AG10803 (cell line): ENCODE results near the gene MB.

Experiments
- DNase-seq: peaks from one replicate; pipeline ENCODE4 v3.0.0; 2010; ENCODE audit warnings: low read depth
- H3K4me3 ChIP-seq: 2 replicates; pipeline ENCODE4 v1.5.1; 2011; ENCODE audit warnings: mild to moderate bottlenecking, low read length, control low read depth
- TF ChIP-seq, protein P1 (sequence below): conservative IDR thresholded peaks from 2 replicates; pipeline ENCODE4 v1.5.1; 2011; ENCODE audit warnings: mild to moderate bottlenecking, low read length, control low read depth, inconsistent platforms

The MB gene

DNA sequence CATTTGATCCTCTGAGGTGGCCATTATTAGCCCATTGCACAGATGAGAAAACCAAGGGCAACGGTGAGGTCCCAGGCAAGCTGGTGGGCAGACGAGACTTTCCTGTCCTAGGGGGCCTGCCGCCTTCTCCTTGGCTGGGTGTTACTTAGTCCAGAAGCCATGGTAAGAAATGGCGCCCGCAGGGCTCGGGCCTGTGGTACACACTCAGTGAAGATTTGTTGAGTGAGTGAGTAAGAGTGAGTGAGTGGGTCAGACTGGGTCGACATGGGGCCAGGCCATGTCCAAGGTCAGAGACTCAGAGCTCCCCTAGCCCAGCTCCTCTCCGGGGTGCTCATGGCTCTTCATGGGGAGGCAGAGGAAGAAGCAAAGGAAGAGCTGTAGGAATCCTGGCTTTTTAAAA is 40.5 kb downstream of the MB start:
- DNase-seq, result no peak
- TF ChIP-seq, protein P1, sequence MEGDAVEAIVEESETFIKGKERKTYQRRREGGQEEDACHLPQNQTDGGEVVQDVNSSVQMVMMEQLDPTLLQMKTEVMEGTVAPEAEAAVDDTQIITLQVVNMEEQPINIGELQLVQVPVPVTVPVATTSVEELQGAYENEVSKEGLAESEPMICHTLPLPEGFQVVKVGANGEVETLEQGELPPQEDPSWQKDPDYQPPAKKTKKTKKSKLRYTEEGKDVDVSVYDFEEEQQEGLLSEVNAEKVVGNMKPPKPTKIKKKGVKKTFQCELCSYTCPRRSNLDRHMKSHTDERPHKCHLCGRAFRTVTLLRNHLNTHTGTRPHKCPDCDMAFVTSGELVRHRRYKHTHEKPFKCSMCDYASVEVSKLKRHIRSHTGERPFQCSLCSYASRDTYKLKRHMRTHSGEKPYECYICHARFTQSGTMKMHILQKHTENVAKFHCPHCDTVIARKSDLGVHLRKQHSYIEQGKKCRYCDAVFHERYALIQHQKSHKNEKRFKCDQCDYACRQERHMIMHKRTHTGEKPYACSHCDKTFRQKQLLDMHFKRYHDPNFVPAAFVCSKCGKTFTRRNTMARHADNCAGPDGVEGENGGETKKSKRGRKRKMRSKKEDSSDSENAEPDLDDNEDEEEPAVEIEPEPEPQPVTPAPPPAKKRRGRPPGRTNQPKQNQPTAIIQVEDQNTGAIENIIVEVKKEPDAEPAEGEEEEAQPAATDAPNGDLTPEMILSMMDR, result no peak
- no peak overlapping the region for H3K4me3 ChIP-seq

DNA sequence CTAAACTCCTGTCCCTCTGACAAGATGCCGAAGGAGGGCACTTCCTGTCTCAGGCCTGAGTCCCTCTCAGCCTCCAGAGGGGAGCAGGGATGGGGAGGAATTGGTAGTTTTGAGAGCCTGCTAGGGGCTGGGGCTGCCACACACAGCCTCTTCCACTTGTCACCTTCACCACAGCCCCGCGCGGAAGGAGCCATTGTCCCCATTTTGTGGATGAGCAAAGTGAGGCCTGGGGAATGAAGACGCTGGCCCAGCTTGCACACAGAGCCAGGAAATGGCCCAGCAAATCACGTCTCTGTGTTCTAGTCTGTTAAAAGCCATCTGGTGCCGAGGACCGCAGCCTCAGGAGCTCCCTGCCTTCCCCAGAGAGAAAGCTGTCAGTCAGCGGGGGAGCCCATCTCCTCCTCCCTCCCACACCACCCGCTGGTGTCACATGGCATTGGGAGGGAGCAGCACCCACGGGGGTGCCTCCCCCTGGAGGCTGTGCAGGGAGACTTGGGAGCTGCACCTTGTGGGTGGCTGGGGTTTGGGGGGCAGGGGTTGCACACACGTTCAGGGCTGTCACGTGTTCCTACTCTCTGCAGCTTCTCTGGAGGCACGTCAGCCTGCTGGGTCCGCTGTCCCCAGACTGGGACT is 41.9 kb downstream of the MB start:
- no peak for DNase-seq

DNA sequence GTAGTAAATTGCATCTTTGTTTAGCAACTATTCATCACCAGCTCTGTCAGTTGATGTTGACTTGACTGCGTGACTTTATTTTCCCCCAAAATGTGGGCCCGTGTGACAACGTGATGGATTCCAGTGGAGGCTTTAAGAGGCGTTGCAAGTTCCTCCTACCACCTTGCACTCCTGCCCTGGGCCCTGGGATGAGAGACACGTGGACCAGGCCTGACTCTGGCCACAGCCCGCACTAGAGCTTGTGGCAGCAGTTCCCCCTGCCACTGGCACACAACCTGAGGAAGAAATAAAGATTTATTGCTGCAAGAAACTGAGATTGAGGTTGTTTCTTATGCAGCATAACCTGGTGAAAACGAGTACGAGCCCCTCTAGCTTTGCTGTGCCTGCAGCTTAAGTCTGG is 44.6 kb downstream of the MB start:
- TF ChIP-seq, protein P1, result no peak

More for the DNA sequence above, 41.9 kb downstream of the MB start:
- no peak overlapping the region for H3K4me3 ChIP-seq
- TF ChIP-seq, protein P1, result no peak

DNA sequence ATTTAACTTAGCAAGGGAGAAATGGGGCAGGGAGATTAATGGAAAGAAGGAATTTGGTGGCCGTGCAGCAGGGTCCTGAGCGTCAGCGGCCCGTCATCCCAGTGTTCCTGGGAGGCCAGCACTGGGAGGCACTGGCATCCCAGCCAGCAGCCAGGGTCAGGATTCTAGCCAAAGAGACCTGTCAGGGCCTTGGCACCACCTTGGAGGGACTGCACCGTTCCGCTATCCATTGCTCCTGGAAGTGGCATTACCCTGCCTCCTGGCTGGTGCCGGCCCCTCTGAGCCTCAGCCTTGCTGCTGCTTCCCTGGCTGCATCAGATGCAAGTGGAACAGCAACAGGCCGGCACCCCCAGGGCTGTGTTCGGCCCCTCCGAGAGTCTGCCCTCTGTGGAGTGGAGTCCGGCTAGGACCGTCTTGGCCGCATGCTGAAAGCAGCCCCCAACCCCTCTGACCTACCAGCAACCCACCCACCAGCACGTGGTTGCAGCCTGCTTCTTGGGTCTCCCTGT is 46.4 kb downstream of the MB start:
- no peak for DNase-seq
- no peak overlapping the region for H3K4me3 ChIP-seq
- TF ChIP-seq, protein P1, result no peak

More for the DNA sequence above, 44.6 kb downstream of the MB start:
- DNase-seq, result no peak
- no peak overlapping the region for H3K4me3 ChIP-seq

DNA sequence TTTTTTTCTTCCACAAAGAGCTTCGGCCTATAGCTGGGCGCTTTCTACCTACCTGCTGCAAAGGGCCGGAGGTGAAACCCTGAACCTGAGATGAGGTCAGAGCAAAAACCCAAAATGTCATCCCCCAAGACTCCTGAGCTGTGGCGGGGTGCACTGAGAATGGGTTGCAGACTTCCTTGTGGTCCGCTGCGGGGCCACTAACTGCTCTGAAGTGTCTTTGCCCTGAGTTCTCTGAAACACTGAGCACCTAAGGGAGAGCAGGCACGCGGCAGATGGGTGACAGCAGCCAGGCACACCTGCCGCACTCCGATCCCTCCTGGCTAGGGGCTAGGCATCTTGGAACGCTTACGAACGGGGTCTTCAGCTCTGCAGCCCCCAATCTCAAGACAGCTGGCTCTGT is 47.2 kb downstream of the MB start:
- TF ChIP-seq, protein P1, result no peak
- no peak overlapping the region for H3K4me3 ChIP-seq
- no peak for DNase-seq

DNA sequence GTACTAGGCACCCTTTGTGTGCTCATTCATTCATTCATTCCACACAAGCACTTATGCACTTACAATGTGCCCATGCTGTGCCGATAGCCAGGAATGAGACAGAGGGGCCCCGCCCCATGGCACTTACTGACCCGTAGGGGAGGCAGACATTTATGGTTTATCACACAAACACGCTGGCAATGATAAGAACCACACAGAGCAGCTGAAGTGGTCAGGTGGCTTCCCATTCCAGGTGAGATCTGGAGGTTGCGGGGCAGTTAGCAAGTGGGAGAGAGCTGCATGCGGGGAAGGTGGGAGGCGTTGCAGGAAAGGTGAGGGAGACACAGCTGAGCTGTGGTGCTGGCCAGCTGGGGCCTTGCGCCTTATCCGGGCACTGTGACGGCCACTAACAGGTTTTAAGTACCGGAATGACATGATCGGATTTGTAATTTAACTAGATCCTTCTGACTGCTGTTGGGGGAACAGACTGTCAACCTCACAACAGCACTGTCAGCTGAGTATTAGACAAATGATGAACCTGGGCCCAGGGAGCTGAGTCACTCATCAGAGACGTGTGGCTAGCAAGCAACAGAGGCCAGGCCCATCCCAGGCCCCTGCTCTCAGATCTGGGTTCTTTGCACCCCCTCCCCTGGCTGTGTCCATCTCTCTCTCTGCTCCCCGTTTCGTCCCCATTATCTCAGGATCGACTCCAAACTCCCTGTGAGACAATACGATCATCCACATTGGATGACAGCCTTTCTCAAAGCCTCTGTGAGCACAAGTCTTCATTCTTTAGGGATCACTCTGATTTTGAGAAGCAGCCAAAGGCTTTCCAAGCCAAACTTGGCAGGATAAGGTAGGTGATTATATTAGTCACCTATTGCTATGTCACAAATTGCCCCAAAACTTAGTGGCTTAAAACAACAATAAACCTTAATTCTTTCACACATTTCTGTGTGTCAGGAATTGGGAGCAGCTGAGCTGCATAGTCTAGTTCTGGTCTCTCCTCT is 48.1 kb downstream of the MB start:
- TF ChIP-seq, protein P1, result no peak
- peak; percentile 80 for DNase-seq
- H3K4me3 ChIP-seq, result no peak overlapping the region
